HG03460 (cell line): ENCODE measurements around the gene TOP3B.

Experiments
- ATAC-seq: cut with Tn5 transposase; IDR thresholded peaks from one replicate; pipeline ENCODE4 v1.9.1; 2021; ENCODE audit not compliant: unreplicated experiment

Gene TOP3B

GRCh38 chr22:22011964-22012363, 29.4 kb upstream of the TOP3B start:
- ATAC-seq: no peak

GRCh38 chr22:22010358-22010757, 27.8 kb upstream of the TOP3B start:
- ATAC-seq: no peak

- no peak for ATAC-seq
Measured at GRCh38 chr22:22009661-22010060, 27.1 kb upstream of the TOP3B start.

- ATAC-seq: no peak
Measured at GRCh38 chr22:22006596-22006990, 24.0 kb upstream of the TOP3B start.

- ATAC-seq: no peak
Measured at GRCh38 chr22:22005945-22006595, 23.5 kb upstream of the TOP3B start.

GRCh38 chr22:22003233-22003632, 20.6 kb upstream of the TOP3B start:
- ATAC-seq: no peak

GRCh38 chr22:22002526-22003055, 20.0 kb upstream of the TOP3B start:
- ATAC-seq: no peak

- no peak for ATAC-seq
Measured at GRCh38 chr22:22001664-22002525, 19.3 kb upstream of the TOP3B start.

GRCh38 chr22:21998595-21999247, 16.1 kb upstream of the TOP3B start:
- ATAC-seq: no peak

- ATAC-seq: no peak
Measured at GRCh38 chr22:21996175-21996720, 13.7 kb upstream of the TOP3B start.

- no peak for ATAC-seq
Measured at GRCh38 chr22:21995660-21996059, 13.1 kb upstream of the TOP3B start.

- ATAC-seq: no peak
Measured at GRCh38 chr22:21994881-21995444, 12.4 kb upstream of the TOP3B start.

- ATAC-seq: no peak
Measured at GRCh38 chr22:21992593-21993237, 10.1 kb upstream of the TOP3B start.

- ATAC-seq: no peak
Measured at GRCh38 chr22:21991774-21992173, 9.2 kb upstream of the TOP3B start.

GRCh38 chr22:21991304-21991596, 8.7 kb upstream of the TOP3B start:
- no peak for ATAC-seq

- no peak for ATAC-seq
Measured at GRCh38 chr22:21990445-21991303, 8.1 kb upstream of the TOP3B start.

GRCh38 chr22:21989049-21989448, 6.5 kb upstream of the TOP3B start:
- no peak for ATAC-seq

- ATAC-seq: no peak
Measured at GRCh38 chr22:21985214-21985613, 2.6 kb upstream of the TOP3B start.

GRCh38 chr22:21984793-21985192, 2.2 kb upstream of the TOP3B start:
- ATAC-seq: no peak

GRCh38 chr22:21981874-21982273, 713 bp downstream of the TOP3B start:
- no peak for ATAC-seq
